HG02588 (cell line): ENCODE results near the gene SYNC.
"Not testable (repeated sequence)": the region's sequence is repeated elsewhere in the genome, so short reads cannot be mapped to it uniquely, and the experiment has no call there.

Experiments
- ATAC-seq: cut with Tn5 transposase; IDR thresholded peaks from one replicate; pipeline ENCODE4 v1.9.1; 2021; ENCODE audit warnings: mild to moderate bottlenecking, moderate library complexity; ENCODE audit not compliant: unreplicated experiment

Gene SYNC

GRCh38 chr1:32695098-32695904 is 7.3 kb downstream of the SYNC start:
- no peak for ATAC-seq

- ATAC-seq = no peak
Observed at GRCh38 chr1:32693455-32694174, 9.0 kb downstream of the SYNC start.

DNA sequence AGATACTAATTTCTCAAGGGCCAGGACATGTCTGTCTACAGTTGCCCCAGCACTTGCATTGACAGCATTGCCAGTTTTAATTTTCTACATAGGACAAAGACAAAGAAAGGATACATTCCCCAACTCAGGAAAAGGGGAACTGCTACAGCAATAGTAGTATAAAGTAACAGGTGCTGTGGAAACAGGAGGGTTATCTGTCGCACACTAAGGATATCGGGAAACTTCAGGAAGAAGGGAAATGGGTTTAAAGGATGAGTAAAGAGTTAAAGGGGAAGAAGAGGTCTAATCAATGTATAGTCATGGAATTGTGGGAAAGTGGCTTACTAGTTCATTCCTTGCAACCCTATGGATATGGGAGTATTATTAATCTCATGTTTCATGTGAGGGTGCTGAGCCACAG is 16.2 kb downstream of the SYNC start:
- ATAC-seq = no peak

- no peak for ATAC-seq
Observed at GRCh38 chr1:32685498-32685897, 17.1 kb downstream of the SYNC start.

- no peak for ATAC-seq
Observed at GRCh38 chr1:32684167-32684811, 18.3 kb downstream of the SYNC start.

DNA sequence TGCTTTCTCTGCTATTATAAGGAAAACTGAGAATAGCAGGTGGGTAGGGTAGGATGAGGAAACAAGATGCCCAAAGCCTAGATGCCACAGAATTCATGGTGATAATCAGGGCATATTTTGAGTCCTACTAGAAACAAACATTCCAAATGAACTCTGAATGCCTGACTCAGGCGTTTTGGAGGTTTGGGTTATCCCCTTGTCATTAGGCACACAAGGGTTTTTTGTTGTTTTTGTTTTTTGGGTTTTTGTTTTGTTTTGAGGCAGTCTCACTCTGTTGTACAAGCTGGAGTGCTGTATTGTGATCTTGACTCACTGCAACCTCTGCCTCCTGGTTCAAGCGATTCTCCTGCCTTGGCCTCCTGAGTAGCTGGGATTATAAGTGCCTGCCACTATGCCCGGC is 19.2 kb downstream of the SYNC start:
- no peak for ATAC-seq

DNA sequence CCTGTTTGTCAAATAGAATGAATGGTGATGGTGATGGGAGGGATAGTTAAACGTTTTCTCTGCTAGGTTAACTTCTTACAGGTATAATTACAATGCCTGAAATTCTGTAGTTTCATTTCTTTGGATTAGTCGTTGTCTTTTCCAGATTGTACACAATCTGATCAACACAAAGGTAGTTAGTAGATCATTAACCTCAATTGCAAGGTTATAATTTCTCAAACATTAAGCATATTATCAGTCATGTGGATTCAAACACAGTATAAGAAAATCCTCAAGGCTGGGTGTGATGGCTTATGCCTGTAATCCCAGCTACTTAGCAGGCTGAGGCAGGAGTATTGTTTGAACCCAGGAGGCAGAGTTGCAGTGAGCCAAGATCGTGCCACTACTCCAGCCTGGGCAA is 20.6 kb downstream of the SYNC start:
- ATAC-seq = no peak

- no peak for ATAC-seq
Observed at GRCh38 chr1:32681509-32681908, 21.1 kb downstream of the SYNC start.

- no peak for ATAC-seq
Observed at GRCh38 chr1:32680642-32681041, 21.9 kb downstream of the SYNC start.

DNA sequence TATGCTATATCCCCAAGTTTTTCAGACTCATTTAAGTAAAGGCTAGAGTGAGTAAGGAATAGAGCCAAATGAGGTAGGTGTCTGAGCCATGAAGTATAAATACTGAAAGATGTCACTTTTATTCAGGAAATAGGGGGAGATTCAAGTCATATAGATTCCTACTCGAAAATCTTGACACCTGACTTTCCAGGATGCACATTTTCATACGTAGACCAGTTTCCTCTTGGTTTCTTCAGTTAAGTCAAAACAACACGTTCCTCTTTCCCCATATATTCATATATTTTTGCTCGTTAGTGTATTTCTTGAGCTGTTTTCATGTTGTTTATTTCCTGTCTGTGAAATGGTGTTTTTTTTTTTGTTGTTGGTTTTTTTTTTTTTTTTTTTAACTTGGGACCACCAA is 22.6 kb downstream of the SYNC start:
- not testable (repeated sequence) for ATAC-seq

DNA sequence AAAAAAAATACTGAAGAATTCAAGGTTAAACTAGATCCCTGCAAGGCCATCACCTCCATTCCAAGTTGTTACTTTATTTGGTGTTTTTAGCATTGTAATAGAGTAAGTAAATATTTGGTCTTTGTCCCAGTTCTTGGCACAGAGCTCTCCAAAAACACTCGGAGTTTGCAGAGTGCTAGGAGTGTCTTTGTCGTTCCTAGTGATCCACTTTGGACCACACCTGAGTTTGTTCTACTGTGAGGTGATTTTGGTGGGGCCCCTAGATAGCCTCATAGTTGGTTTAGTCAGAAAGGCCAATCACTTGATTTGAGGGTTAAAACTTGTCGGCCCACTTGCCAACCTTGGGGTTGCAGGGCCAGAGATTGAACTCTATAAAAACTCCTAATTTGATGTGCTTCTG is 25.6 kb downstream of the SYNC start:
- ATAC-seq = no peak

DNA sequence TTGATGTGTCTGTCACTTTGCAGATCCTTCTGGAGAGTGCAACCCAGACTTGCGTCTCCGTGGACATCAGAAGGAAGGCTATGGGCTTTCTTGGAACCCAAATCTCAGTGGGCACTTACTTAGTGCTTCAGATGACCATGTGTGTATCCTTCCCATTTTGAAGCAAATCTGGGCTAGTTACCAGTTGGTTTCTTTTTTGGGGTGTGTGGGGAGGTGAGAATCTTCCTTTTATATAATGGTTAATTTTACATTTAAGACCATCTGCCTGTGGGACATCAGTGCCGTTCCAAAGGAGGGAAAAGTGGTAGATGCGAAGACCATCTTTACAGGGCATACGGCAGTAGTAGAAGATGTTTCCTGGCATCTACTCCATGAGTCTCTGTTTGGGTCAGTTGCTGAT is 33.9 kb downstream of the SYNC start:
- not testable (repeated sequence) for ATAC-seq

GRCh38 chr1:32666901-32667566 is 35.5 kb downstream of the SYNC start:
- ATAC-seq = no peak

DNA sequence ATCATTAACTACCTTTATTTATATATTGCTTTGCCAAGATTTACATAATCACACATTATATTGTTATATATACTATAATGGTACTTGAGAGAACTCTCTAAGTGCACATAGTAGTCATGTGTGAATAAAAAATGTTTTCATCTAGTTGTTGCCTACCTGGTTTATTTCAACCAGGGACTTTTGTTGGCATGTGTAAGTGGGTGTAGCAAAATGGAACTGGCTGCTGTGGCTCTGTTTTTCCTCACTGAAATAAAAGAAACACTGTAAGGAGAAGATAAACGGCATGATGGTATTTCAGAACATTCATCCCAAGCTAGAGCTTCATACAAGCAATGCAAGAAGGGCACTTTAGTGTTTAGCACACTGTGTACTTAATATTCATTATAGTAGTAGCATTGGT is 36.7 kb downstream of the SYNC start:
- no peak for ATAC-seq

GRCh38 chr1:32659581-32659980 is 43.0 kb downstream of the SYNC start:
- no peak for ATAC-seq

GRCh38 chr1:32652244-32652962 is 50.2 kb downstream of the SYNC start:
- ATAC-seq = no peak

DNA sequence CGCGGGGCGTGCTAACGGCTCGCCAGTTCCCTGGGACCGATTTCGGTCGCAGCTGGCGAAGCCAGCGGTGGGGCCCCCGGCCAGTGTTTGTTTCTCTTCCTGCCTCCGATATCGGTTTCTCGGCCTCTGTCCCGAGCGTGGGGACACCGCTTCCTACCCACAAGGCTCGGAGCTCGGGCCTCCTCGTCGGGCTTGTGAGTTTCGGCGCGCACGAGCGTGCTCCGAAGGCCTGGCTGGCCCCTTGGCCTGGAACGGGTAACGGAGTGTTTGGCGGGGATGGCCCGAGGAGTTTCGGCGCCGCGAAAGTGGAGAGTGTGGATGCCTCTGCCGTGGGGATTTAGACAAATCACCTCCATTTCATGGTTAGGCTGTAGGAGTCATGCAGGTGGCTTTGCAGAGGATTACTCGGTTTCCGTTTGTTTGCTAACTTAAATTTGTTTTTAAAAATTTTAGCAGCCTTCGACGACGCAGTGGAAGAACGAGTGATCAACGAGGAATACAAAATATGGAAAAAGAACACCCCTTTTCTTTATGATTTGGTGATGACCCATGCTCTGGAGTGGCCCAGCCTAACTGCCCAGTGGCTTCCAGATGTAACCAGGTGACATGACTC is 51.0 kb downstream of the SYNC start:
- ATAC-seq = no peak

GRCh38 chr1:32650752-32651460 is 51.7 kb downstream of the SYNC start, which contains the start of gene RBBP4:
Gene RBBP4 (plus strand): TSS chr1:32651208. CDS start chr1:32651307, 99 bp downstream.
- ATAC-seq = peak; percentile 84

- peak; percentile 56 for ATAC-seq
Observed at GRCh38 chr1:32650248-32650751, 52.3 kb downstream of the SYNC start, which contains the start of gene ZBTB8OS. Gene ZBTB8OS (minus strand): TSS chr1:32650550. CDS start chr1:32650529, 21 bp downstream.
